Activated CD4-positive, CD25-positive, alpha-beta regulatory T cell (primary cell): ENCODE data around the gene HS6ST2.
"Not testable (repeated sequence)": the region's sequence is repeated elsewhere in the genome, so short reads cannot be mapped to it uniquely, and the experiment has no call there.

Source experiments
- DNase-seq, 4 experiments: peaks; one replicate each; lab custom pipeline; 2025; lab: John Stamatoyannopoulos, UW

Gene HS6ST2

DNA sequence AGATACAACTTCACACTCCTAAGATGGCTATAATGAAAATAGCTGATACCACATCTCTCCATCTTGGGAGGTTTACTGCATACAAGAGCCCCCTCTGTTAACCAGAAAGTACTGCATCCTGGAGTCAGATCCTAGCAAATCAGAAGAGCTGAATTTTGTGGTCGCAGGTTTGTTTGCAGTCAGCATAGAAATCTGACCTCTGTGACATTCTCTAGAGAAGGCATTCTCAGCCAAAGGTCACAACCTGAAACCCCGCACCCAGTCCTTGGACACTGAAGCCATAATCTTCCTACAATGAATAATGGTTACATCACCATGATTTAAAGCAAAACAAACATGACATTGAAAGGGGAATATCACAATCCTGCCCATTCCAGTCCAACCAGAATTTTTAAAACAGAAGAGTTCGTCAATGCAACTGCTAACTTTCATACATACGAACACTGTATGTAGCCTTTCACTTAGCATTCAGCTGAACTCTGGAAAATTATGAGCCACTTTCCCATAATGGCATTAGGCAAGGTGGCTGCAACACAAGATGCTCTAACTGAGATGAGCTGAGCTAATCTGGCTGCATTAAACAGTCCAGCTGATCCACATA is 17.6 kb downstream of the HS6ST2 start:
- DNase-seq, result no peak

DNA sequence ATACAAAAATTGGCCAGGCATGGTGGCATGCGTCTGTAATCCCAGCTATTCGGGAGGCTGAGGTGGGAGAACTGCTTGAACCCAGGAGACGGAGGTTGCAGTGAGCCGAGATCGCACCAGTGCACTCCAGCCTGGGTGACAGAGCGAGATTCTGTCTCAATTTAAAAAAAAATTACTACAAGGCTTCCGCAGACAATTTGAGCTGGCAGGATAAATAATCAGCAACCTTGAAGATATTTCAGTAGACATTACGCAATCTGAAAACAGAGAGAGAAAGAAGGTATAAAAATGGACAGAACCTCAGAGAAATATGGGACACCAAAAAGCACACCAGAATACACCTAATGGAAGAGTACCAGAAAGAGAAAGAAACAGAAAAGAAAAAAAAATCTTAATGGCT is 25.3 kb downstream of the HS6ST2 start:
- DNase-seq, result no peak

DNA sequence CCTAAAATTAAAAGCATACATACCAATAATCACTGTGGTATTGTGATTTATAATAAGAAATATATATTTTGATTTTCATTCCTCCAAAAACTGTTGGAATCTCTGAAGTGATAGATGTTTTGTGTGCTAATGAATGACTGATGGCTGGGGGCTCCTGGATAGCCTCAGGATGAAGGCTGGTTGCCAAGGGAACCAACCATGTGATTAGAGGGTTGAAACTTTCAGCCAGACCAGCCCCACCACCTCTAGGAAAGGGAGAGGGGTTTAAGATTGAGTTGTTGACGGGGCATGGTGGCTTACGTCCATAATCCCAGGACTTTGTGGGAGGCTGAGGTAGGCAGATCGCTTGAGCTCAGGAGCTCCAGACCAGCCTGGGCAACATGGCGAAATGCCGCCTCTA is 34.0 kb downstream of the HS6ST2 start:
- no peak for DNase-seq

DNA sequence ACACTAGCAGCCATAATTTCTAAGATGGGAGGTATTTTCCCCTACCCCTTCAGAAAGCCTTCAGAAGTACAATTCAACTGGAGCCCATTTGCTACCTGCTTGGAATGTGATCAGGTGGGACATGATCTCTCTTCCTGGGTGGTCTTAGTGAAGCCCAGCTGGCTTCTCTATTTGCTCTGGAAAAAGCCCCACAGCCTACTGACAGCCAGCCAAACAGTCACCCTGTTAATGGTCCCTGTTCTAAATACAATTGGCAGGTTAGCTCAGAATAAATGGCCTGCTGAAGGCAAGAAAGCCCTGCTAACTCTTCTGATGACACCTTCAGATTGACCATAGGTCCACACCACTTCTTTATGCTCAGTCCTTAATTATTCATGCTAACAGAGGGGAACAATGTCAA is 39.9 kb downstream of the HS6ST2 start:
- no peak for DNase-seq

DNA sequence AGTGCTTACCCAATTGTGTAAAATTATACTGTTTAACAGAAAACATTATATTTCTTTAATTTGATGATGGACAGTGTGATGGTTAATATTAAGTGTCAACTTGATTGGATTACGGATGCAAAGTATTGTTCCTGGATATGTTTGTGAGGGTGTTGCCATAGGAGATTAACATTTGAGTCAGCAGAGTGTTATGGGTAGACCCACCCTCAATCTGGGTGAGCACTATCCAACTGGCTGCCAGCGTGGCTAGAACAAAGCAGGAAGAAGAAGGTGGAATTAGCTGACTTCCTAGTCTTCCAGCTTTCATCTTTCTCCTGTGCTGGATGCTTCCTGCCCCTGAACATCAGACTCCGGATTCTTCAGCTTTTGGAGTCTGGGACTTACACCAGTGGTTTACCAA is 42.1 kb downstream of the HS6ST2 start:
- no peak for DNase-seq

DNA sequence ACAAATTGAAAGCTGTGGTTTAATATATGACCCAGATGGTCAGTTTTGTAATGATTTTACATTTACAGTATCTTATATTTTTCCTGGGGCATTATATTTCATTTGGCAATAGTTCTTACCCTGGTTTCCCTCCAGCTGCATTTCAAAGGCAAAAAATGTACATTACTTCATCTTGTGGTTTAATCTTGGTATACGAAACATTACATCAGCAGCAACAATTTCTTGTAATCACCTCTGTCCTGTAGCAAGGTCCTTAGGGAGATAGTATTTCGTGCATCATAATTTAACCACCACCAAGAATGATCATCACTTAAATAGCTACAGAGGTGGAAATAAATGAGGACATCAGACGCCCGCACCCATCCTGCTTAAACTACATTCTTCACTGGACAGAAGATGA is 48.8 kb downstream of the HS6ST2 start:
- no peak for DNase-seq

DNA sequence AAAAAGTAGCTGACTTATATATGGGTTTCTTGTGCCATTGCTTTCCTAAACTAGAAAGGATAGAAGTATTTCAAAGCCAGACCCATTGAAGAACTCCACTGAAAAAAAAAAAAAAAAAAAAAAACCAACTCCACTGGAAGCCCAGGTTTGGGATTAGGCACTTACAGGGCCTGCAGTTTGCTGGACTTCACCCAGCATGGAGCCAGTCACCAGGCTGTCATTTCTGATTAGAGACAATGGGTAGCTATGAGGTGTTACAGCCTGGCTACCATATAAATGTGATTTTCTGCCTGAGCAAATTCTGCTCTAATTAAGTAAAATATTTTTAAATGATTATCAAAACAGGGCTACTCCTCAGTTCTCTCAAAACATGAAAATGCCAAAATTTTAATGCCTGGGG is 49.5 kb downstream of the HS6ST2 start:
- DNase-seq, result no peak

DNA sequence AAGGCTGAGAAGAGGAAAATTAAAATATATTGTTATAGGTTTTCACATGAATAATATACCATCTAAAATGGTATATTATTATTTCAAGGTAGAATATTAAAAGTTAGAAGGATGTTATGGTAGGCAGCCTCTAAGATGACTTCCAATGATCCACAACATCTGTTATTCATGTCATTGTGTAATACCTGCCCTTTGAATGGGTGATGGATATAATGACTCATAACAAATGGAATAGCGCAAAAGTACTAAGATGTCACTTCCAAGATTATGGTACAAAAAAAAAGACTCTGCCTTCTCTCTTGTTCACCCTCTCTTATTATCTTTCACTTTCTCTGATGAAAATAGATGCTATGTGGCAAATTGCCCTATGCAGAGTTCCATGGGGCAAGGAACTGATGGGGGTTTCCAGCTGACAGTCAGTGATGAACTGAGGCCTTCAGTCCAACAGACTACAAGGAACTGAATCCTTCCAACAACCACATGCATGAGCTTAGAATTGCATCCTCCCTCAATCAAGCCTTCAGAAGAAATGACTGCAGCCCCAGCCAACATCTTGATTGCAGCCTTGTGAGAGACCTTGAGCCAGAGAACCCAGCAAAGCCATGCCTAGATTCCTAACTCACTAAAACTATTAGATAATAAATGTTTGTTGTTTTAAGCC is 57.7 kb downstream of the HS6ST2 start:
- no peak for DNase-seq

DNA sequence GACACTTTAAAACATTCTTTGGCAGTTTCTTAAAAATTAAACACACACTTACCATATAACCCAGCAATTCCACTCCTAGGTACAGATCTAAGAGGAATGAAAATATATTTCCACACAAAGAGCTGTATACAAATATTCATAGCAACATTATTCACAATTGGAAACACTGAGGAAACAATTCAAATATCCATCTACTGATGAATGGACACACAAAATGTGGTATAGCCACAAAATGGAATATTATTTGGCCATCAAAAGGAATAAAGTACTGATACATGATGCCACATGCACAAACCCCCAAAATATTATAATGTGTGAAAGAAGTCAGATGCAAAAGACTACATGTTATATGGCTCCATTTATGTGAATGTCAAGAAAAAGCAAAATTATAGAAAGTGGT is 70.9 kb downstream of the HS6ST2 start:
- DNase-seq, result no peak

DNA sequence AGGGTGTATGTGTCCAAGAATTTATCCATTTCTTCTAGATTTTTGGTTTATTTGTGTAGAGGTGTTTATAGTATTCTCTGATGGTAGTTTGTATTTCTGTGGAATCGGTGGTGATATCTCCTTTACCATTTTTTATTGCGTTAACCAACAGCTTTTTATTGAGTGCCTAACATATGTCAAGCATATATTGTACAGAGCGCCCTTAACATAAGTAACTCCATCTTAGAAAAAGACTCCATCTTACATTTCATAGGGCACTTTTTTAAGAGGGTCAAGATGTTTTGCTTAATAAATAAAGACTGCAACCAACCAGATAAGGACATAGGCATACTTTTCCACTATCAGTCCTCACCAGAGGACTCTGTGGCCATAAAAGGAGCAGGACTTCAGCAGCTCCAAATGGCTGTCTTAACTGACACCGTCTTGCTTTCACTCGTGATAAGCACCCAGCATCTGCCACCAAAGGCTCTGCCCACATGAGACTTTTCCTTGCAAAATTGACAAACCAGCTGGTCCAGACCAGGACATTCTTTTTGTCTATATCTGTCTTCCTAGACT is 75.0 kb downstream of the HS6ST2 start:
- DNase-seq, result no peak

DNA sequence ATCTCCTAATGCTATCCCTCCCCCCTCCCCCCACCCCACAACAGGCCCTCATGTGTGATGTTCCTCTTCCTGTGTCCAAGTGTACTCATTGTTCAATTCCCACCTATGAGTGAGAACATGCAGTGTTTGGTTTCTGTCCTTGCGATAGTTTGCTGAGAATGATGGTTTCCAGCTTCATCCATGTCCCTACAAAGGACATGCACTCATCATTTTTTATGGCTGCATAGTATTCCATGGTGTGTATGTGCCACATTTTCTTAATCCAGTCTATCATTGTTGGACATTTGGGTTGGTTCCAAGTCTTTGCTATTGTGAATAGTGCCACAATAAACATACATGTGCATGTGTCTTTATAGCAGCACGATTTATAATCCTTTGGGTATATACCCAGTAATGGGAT is 77.7 kb downstream of the HS6ST2 start:
- DNase-seq, result not testable (repeated sequence)

DNA sequence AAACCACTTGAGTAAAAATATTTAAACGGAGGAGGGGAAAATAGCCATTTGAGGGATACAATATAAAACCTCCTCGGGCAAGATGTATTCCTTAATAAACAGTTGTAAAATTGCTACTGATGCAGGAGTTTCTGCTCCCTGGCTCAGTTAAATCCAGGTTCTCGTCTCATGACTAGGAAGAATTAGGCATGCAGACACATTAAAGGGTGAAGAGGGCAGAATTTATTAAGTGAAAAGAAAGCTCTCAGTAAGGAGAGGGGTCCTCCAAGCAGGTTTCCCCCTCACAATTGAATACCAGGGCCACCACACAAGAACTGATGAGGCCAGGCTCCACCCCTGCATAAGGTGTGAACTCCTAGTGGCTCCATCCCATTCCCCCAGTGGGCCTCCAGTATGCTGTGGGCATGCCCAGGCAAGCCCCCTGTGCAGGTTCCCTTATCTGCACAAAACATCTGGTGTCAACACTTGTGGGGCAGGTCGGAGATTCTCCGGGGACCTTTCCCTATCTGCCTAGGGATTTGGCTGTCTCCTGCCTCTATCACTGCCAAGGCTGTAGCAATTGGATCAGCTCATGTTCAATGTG is 80.4 kb downstream of the HS6ST2 start:
- no peak for DNase-seq

DNA sequence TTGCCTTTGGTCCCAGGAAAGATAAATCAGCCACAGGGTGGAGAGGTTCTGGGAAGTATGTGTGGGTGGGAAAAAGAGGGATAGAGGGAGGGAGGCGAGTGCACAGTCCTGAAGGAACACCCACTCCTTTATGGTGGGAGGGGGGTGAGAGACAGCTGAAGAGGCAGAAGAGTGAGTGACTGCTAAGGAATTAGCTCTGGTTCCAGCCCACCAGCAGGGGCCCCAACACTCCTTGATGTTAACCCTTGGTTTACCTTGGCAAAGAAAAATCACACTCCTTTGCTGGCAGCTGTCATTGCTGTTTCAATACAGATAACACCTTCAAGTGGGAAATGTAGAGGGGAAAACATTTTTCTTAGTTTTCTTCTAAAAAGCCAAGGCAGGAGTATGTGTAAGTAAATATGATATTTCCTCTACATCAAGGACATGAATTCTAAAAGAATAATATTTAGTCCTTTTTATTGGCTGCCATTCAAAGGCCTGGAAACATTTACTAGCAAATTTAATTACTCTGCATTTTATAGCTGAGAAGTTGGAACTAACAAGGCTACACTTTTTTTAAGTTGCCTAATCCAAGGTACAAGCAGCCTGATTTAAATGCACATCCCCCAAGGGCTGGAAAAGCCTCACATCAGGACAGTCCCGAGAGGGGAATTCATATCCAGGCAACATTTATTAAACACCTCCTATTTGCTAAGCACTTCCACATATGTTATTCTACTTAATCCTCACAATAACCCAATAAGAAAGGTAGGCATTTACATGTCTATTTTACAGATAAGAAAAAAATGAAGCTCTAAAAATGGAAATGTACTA is 81.7 kb downstream of the HS6ST2 start:
- DNase-seq, result no peak

DNA sequence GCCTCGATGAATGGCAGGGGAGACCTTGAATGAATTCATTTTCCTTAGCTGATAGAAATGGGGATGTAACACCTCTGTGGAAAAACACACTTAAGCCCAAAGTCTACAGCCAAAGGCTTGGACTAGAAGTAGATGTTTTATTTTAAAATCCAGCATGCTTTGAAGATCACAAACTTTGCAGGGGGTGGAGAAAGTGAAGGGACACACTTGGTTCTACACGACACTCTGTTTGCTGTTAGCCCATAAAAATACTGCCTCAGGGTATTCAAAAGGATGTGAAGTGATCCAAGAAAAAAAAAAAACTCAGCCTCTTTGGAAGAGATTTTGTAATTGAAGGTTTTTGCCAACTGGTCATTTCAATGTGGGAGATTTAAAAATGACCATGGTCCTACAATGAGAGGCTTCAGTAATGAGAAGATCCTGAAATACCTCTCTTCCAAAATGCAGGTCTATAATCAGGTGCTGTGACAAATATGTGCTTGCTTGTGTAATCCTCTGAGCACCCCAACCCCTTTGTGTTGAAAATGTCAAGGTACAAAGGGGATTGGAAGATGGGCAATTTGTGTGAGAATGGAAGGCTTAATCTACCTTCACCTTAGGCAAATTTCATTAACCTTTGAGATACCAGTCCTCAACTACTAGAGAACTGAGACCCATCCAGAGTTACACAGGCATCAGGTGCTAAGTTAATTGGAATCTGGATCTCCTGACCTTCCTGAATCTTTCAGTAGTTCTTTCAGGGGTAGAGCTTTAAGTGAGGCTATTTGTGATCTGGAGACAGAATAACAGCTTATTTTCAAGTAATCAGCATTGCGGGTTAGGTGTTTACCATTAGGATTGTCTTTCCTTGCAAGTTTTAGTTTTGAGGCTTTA is 82.5 kb downstream of the HS6ST2 start:
- DNase-seq, result no peak

DNA sequence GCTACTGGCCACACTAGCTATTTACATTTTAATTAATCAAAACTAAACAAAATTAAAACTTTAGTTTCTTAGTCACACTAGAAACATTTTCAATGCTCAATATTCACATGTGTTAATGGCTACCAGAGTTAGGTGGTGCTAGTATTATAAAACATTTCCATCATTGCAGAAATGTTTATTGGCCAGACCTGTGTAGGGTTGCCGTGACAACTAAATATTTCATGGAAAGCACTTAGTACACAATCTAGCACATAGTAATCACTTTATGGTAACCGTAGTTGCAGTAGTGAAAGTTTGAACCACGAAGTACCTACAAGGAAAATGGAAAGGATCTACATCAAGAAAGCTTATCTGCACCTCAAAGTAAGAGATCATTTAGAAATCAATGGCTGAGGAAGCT is 95.9 kb downstream of the HS6ST2 start:
- no peak for DNase-seq

DNA sequence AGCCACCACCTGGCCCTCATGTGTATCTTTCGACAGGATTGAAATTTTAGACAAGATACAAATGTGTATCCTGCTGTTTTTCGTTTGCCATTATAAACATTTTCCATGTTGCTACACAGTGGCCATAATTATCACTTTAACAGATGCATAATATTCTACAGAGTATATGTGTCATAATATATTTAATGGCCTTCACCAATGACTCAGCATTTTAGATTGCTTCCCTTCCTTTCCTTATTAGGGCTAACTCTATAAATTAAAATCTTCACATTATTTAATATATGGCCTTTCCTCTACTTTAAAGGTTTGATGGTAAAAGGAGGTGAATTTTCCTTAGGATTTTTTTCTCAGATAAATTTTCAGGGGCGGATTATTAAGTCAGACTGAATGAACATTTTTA is 97.4 kb downstream of the HS6ST2 start:
- no peak for DNase-seq

DNA sequence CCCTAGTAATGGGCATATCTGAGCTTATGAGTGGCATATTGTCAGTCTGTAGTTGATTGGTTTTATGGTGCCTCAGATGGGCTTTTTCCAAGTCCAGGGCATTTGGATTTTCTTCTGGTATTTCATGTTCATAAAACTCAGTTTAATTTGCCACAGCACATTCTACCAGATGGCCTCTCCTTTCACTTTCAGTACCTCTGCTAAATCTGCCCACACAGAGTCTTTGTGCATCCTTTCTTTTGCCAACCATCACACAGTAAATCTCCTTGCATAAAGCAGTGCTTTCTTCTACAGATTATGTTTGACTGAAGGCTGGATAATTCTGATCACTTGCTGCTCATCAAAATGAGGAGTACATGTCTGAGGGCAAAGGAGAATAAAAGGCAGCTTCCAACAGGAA is 98.2 kb downstream of the HS6ST2 start:
- DNase-seq, result no peak

DNA sequence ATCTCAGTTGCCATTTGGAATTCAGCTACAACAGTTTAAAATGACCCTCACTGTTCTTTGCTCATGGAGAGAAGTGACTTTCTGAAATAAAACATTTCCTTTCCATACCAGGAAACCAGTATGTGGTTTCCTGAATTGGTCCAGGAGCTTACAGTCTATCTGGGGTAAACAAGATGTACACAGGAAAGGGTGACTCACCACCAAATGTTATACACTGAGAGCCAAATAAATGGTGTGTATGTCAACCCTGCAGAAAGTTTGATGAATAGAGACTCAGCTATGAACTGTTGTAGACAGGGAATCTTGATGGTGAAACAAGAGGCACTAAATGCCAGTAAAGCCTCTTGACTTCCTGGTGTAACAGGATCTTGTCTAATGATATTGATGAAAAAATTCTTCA is 100.4 kb downstream of the HS6ST2 start:
- no peak for DNase-seq

DNA sequence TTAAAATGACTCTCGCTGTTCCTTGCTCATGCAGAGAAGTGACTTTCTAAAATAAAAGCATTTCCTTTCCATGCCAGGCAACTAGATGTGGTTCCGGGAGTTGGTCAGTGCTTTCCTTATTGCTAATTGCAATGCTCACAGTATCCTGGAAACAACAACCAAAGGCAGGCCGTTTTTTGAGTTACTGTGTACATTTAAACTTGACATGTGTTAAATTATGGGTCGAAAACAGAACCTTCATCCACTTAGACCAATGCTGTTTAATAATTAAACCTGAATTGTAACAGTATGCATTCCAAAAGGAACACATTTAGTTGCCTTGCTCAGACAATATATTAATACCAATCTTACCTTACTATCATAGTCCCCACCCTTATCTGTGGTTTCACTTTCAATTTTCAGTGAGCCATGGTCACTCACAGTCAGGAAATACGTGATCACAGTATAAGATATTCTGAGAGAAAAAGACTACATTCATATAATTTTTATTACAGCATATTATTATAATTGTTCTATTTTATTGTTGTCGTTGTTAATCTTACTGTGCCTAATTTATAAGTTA is 102.6 kb downstream of the HS6ST2 start:
- no peak for DNase-seq

DNA sequence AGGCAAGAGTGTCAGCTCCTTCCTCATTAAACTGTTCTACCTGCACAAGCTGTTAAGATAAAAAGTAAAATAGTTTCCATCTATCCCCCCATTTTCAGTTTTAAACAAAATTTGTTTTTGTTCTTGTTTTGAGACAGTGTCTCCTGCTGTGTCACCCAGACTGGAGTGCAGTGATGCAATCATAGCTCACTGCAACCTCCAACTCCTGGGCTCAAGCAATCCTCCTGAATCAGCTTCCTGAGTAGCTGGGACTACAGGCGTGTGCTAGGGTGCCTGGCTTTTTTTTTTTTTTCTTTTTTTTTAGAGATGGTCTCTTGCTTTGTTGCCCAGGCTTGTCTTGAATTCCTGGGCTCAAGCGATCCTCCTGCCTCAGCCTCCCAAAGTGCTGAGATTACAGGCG is 105.4 kb downstream of the HS6ST2 start:
- DNase-seq, result no peak

DNA sequence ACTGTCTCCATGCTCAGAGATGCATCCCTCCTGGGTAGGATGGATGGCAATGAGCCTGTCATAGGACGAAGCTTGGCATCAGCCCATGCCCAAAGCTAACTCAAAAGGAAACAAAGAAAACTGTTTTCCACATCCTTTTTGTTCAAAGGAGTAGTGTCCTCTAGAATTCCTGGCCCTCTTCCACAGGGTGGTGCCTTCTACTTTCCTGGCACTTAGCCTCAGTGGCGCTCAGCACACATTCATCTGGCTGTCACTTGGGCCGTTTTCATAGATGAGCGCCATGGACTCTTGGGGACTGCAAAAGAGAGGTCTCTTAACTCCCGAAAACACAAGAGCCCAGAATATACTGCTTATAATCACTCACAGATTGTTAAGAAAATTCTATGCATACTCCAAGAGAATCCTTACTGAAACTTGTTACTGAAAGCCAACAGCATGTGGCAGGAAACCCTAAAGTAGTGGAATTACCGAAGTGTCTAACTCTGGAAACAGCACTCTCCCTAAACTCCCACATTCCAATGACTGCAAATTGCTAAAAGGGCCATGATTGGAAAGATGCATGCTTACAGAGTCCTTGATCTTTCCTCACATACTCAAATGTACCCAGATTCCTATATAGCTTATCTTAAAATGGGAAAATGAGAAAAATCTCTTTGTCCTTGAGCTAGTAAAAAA is 110.0 kb downstream of the HS6ST2 start:
- DNase-seq, result no peak
